AG04450 (cell line): ENCODE measurements around the gene HOXC12. TPM values are rescaled to one million over a fixed set of nuclear protein-coding genes. Genes with fewer than 3 reads are reported as not detected.

Experiments
- CTCF ChIA-PET: fragments of 300-600, 350-600 bp; formaldehyde crosslinking; extraction: SDS; loops from one replicate; lab custom pipeline; 2022; ENCODE audit warnings: antibody characterized with exemption, inconsistent platforms; lab: Charles Lee
- POLR2A ChIA-PET: fragments of 350-600 bp; formaldehyde crosslinking; extraction: SDS; loops from one replicate; lab custom pipeline; 2021; ENCODE audit warnings: antibody characterized with exemption, inconsistent platforms; lab: Yijun Ruan, JAX
- DNase-seq: peaks from one replicate; pipeline ENCODE4 v3.0.0-alpha.2; 2011; ENCODE audit warnings: low read depth, low spot score
- H3K27ac ChIP-seq: one replicate; pipeline ENCODE4 v1.5.1; 2012; ENCODE audit warnings: low read depth, low read length, control low read depth
- H3K27me3 ChIP-seq: one replicate; pipeline ENCODE4 v1.6.0; 2012; ENCODE audit warnings: low read length; ENCODE audit not compliant: control insufficient read depth, insufficient read depth
- H3K4me3 ChIP-seq: 2 replicates; pipeline ENCODE4 v1.5.1; 2011; ENCODE audit warnings: mild to moderate bottlenecking, low read depth, low read length, control low read depth
- H3K9me3 ChIP-seq: 2 replicates; pipeline ENCODE4 v1.5.1; 2012; ENCODE audit warnings: low read length; ENCODE audit not compliant: control insufficient read depth, insufficient read depth
- CTCF ChIP-seq: IDR thresholded peaks from 2 replicates; pipeline ENCODE4 v1.5.1; 2011; ENCODE audit warnings: low read depth, low read length, control low read depth, inconsistent platforms
- polyA plus RNA-seq: library from polyadenylated mRNA; depleted of rRNA; stranded (reverse); fragments of >200 nt; gene quantifications from 2 replicates; pipeline ENCODE4 v1.2.3, GENCODE V29; 2011

Gene HOXC12
- polyA plus RNA-seq, 1 experiment = not detected

GRCh38 chr12:53981634-53982565, 27.2 kb downstream of the HOXC12 start:
- H3K27ac ChIP-seq = no peak overlapping the region
- H3K4me3 ChIP-seq = no peak overlapping the region
- H3K9me3 ChIP-seq = peaks cover 22% of the 10 kb centered on the region
- no peak for DNase-seq
- peaks cover 92% of the 10 kb centered on the region for H3K27me3 ChIP-seq
- TF ChIP-seq CTCF = no peak
- ChIA-PET CTCF (no interaction called here), POLR2A (no interaction called here)

- Histone ChIP-seq H3K27ac (no peak overlapping the region), H3K27me3 (peaks cover 93% of the 10 kb centered on the region), H3K4me3 (no peak overlapping the region), H3K9me3 (peaks cover 22% of the 10 kb centered on the region)
- DNase-seq = no peak
- ChIA-PET POLR2A (no interaction called here), CTCF (no interaction called here)
- no peak for TF ChIP-seq CTCF
Observed at GRCh38 chr12:53982648-53983567, 28.2 kb downstream of the HOXC12 start.

- Histone ChIP-seq H3K27me3 (peaks cover 94% of the 10 kb centered on the region), H3K9me3 (peaks cover 22% of the 10 kb centered on the region), H3K4me3 (no peak overlapping the region), H3K27ac (no peak overlapping the region)
- POLR2A ChIA-PET = no interaction called here
- no peak for TF ChIP-seq CTCF
- CTCF ChIA-PET = no interaction called here
- DNase-seq = no peak
Observed at GRCh38 chr12:53983568-53983949, 28.9 kb downstream of the HOXC12 start.

- Histone ChIP-seq H3K27ac (no peak overlapping the region), H3K9me3 (peaks cover 22% of the 10 kb centered on the region), H3K4me3 (no peak overlapping the region), H3K27me3 (peaks cover 94% of the 10 kb centered on the region)
- POLR2A ChIA-PET = no interaction called here
- no peak for TF ChIP-seq CTCF
- DNase-seq = no peak
- CTCF ChIA-PET = no interaction called here
Observed at GRCh38 chr12:53983950-53984572, 29.4 kb downstream of the HOXC12 start.
